Peyer's patch (tissue), 4 donors: ENCODE data around the gene TTC28. TPM values are rescaled to one million over a fixed set of nuclear protein-coding genes. Genes with fewer than 3 reads are reported as not detected.

ENCODE experiments used
- DNase-seq, 3 donors: peaks; one replicate each; pipeline ENCODE4 v3.0.0-alpha.2; 2017 to 2019
- H3K27ac ChIP-seq, 4 donors: fragments of 200-600 bp; sonication (generic); one replicate each; pipeline ENCODE4 v1.5.1; 2016 to 2019
- H3K27me3 ChIP-seq, 2 donors: fragments of 200-600 bp; sonication (generic); one replicate each; pipeline ENCODE4 v1.5.1; 2019
- H3K36me3 ChIP-seq, 3 donors: fragments of 200-600 bp; sonication (generic); one replicate each; pipeline ENCODE4 v1.5.1; 2016 to 2019
- H3K4me1 ChIP-seq, 4 donors: fragments of 200-600 bp; sonication (generic); one replicate each; pipeline ENCODE4 v1.5.1; 2016 to 2019
- H3K4me3 ChIP-seq, 4 donors: fragments of 200-600 bp; sonication (generic); 1 replicate in 3 of 4; 2 replicates in 1 of 4; pipeline ENCODE4 v1.5.1; 2016 to 2019; ENCODE audit warnings: mild to moderate bottlenecking in 1 of 4
- H3K9me3 ChIP-seq, 4 donors: fragments of 200-600 bp; sonication (generic); one replicate each; pipeline ENCODE4 v1.5.1; 2016 to 2019; ENCODE audit warnings: mild to moderate bottlenecking in 1 of 4
- POLR2A ChIP-seq, 2 donors: fragments of 450-650 bp; IDR thresholded peaks; one replicate each; pipeline ENCODE4 v1.5.1; 2017; ENCODE audit warnings: antibody characterized with exemption in 2 of 2, mild to moderate bottlenecking in 2 of 2, moderate library complexity in 2 of 2
- total RNA-seq, 4 donors: library from RNA; depleted of rRNA; stranded (reverse); fragments of >200 nt; gene quantifications; one replicate each; pipeline ENCODE4 v1.1.0, GENCODE V29; 2016
- TF ChIP-seq, protein P1 (sequence below), 6 experiments: fragments of 450-650 bp in 4 of 6; fragments of 200-600 bp in 2 of 6; sonication (generic) in 1 of 6; IDR thresholded peaks; one replicate each; pipeline ENCODE4 v1.5.1; 2017 to 2019; ENCODE audit warnings: antibody characterized with exemption in 6 of 6, mild to moderate bottlenecking in 3 of 6, moderate library complexity in 1 of 6

Gene TTC28
- total RNA-seq, 4 donors from 2014 or later: 9.1 to 46.4 (median 35.2) TPM

- TF ChIP-seq, protein P1, sequence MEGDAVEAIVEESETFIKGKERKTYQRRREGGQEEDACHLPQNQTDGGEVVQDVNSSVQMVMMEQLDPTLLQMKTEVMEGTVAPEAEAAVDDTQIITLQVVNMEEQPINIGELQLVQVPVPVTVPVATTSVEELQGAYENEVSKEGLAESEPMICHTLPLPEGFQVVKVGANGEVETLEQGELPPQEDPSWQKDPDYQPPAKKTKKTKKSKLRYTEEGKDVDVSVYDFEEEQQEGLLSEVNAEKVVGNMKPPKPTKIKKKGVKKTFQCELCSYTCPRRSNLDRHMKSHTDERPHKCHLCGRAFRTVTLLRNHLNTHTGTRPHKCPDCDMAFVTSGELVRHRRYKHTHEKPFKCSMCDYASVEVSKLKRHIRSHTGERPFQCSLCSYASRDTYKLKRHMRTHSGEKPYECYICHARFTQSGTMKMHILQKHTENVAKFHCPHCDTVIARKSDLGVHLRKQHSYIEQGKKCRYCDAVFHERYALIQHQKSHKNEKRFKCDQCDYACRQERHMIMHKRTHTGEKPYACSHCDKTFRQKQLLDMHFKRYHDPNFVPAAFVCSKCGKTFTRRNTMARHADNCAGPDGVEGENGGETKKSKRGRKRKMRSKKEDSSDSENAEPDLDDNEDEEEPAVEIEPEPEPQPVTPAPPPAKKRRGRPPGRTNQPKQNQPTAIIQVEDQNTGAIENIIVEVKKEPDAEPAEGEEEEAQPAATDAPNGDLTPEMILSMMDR (IDR thresholded peaks at IDR 0.05): no peak
- no peak for TF ChIP-seq POLR2A (IDR thresholded peaks at IDR 0.05)
- DNase-seq: no peak
- Histone ChIP-seq H3K36me3 (no peaks in the 10 kb centered on the region), H3K27me3 (no peaks in the 10 kb centered on the region), H3K9me3 (no peaks in the 10 kb centered on the region), H3K4me1 (peaks cover 0 to 6% (median 0%) of the 10 kb centered on the region in 4 donors), H3K27ac (no peak overlapping the region), H3K4me3 (no peak overlapping the region)
Observed at GRCh38 chr22:28714043-28714628, 34.5 kb upstream of the TTC28 start.

GRCh38 chr22:28711820-28712777 lies 32.5 kb upstream of the TTC28 start:
- no peak overlapping the region for H3K4me3 ChIP-seq
- H3K4me1 ChIP-seq: peaks cover 0 to 6% (median 0%) of the 10 kb centered on the region in 4 donors
- H3K9me3 ChIP-seq: no peaks in the 10 kb centered on the region
- DNase-seq: no peak
- no peaks in the 10 kb centered on the region for H3K36me3 ChIP-seq
- H3K27me3 ChIP-seq: no peaks in the 10 kb centered on the region
- TF ChIP-seq, protein P1 (IDR thresholded peaks at IDR 0.05): no peak
- TF ChIP-seq POLR2A (IDR thresholded peaks at IDR 0.05): no peak
- peak overlapping the region; percentile 20 to 63 (median 38) for H3K27ac ChIP-seq

DNA sequence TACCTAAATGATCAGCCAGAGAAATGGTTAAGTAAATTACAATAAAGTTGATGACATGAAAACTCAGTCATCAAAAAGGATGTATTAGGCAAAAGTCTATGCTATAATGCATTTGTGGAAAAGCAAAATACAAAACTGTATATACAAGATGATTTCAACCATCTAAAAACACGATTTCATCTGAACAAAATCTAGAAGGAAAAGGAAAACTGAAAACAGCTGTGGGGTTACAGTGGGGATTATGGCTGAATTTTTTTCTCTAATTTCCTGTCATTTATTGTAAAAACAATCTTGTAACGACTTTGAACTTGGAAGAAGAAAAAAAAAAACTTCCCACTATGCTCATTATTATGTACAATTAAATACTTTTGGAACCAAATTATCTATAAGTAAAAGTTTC lies 31.7 kb upstream of the TTC28 start:
- Histone ChIP-seq H3K4me1 (peaks cover 0 to 6% (median 0%) of the 10 kb centered on the region in 4 donors), H3K27me3 (no peaks in the 10 kb centered on the region), H3K4me3 (no peak overlapping the region), H3K36me3 (no peaks in the 10 kb centered on the region), H3K27ac (peak overlapping the region in 1 of 4 donors; percentile 63), H3K9me3 (no peaks in the 10 kb centered on the region)
- no peak for DNase-seq
- TF ChIP-seq POLR2A (IDR thresholded peaks at IDR 0.05): no peak
- TF ChIP-seq, protein P1 (IDR thresholded peaks at IDR 0.05): no peak

DNA sequence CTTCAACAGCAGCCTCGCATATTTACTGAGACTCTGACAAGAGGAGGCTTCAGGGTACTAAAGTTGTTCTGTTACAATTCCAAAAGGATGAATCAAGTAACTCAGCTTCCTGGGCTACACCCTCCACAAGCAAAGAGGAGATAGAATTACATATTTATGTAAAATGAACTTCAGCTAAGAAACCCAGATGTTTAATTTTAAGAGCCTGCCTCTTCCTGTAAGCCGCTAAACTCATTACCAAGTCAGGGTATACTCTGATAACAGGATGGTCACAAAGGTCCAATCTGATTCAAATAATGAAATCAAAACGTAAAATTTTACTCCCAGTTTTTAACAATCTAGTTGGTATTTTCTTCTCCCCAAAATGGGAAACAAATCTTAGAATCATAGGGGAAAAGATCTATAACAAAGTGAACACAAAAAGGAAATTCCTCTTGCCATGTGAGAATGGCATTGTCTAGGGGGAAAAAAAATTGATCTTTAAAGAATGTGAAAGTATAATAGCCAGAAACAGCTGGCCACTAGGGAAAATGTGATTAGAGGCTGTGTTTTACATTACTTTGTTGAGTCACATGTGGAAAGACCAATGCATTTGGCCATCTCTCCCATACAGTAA lies 31.0 kb upstream of the TTC28 start:
- Histone ChIP-seq H3K36me3 (no peaks in the 10 kb centered on the region), H3K27ac (peak overlapping the region in 1 of 4 donors; percentile 63), H3K4me3 (no peak overlapping the region), H3K4me1 (peaks cover 0 to 6% (median 0%) of the 10 kb centered on the region in 4 donors), H3K9me3 (no peaks in the 10 kb centered on the region), H3K27me3 (no peaks in the 10 kb centered on the region)
- DNase-seq: no peak
- TF ChIP-seq POLR2A (IDR thresholded peaks at IDR 0.05): no peak
- TF ChIP-seq, protein P1 (IDR thresholded peaks at IDR 0.05): no peak

- no peak for DNase-seq
- Histone ChIP-seq H3K4me1 (peaks cover 0 to 6% (median 0%) of the 10 kb centered on the region in 4 donors), H3K27ac (peak overlapping the region in 1 of 4 donors; percentile 63), H3K27me3 (no peaks in the 10 kb centered on the region), H3K36me3 (no peaks in the 10 kb centered on the region), H3K4me3 (no peak overlapping the region), H3K9me3 (no peaks in the 10 kb centered on the region)
- TF ChIP-seq, protein P1 (IDR thresholded peaks at IDR 0.05): no peak
- no peak for TF ChIP-seq POLR2A (IDR thresholded peaks at IDR 0.05)
Observed at GRCh38 chr22:28710107-28710506, 30.5 kb upstream of the TTC28 start.
